OCI-LY7 (cell line): Measurements from ENCODE around the gene DNAH11.

Experiments
- CTCF ChIP-seq: fragments of 200-600 bp; sonication (generic); conservative IDR thresholded peaks from 2 replicates; pipeline ENCODE4 v1.5.1; 2014; ENCODE audit warnings: mild to moderate bottlenecking, antibody characterized with exemption, low read length, moderate library complexity, mixed read lengths
- EZH2phosphoT487 ChIP-seq: fragments of 200-600 bp; sonication (generic); IDR thresholded peaks from 2 replicates; pipeline ENCODE4 v1.6.1; 2018; ENCODE audit warnings: low read depth, borderline replicate concordance, mild to moderate bottlenecking, mixed run types, antibody characterized with exemption, low read length, moderate library complexity, mixed read lengths

GRCh38 chr7:21782996-21783395 lies 240.2 kb downstream of the DNAH11 start:
- no peak for TF ChIP-seq CTCF
- no peak for TF ChIP-seq EZH2phosphoT487
